HG02884 (cell line): ENCODE results near the gene ETFB.
A peak's percentile ranks its signal among the peaks of the same experiment; 100 is the strongest.

Source experiments
- ATAC-seq: cut with Tn5 transposase; IDR thresholded peaks from one replicate; pipeline ENCODE4 v1.9.1; 2021; ENCODE audit warnings: mild to moderate bottlenecking, moderate library complexity; ENCODE audit not compliant: unreplicated experiment

Gene ETFB

DNA sequence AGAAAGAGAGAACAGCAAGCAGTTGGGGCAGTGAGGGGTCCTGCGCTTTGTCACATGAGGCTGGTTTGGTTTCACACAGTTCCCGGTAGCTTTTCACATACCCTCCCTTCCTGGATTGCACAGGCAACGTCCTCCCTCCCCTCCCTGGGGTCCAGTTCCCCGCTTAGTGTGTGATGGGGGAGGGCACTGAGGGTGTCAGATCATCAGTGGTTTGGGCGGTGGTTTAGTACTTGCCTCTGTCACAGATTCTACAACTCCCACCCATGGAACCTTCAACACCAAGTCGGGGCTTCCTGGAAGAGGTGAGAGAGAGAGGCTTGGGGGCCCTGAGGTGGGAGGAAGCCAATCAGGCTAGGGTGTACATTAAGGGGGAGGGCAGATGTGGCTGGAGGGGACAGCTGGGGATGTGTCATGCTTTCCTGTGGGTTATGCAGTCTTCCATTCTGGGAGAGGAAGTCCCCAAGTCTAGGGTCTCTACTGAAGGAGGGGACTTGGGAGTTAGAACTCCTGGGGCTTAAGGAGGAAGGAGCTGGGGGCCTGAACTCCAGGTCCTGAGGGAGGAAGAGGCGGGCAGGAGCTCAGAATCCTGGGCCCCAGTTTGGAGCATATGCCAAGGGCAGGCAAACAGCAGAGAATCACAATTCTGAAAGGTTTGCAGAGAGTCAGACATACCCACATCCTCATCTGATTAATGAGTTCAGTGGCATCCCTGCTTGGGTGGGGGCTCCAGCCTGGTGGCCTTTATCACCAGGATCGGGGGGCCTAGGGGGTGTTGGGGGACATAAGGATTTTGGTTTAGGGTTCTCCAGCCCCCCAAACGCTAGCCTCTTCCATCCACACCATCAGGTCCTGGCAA lies 6.7 kb upstream of the ETFB start, which contains the start of gene NKG7:
Gene NKG7, minus strand, starts transcription at position 6 of the 856 bp plus-strand sequence. CDS start 119 bp downstream, outside the sequence.
- ATAC-seq: no peak

DNA sequence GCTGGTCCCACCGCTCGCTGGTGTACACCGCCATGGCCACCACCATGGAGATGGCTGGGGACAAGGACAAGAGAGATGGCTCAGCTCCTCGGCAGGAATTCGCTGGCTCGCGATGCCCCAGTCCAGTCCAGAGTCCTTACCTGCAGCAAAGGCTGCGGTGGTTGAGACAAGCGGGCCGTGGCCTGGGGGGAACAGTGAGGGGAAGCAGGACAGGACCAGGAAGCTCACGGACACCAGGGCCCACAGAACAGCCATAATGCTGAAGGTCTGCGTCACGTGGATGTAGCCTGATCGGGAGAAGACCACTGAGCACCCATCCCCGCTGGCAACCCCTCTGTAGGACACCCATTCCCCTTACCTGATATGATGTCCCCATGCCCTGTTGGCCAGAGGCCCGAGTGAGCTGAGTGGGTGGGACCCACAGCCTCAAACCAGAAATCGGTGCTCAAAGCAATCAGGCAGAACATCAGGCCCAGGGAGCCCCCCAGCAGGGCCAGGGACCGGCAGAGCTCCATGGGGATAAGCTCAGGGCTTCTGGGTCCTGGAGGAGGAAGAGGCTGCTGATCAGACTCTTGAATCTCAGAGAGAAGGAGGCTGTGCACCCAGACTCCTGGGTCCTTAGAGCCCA lies 5.9 kb upstream of the ETFB start:
- ATAC-seq: no peak

GRCh38 chr19:51371186-51371690 lies 5.0 kb upstream of the ETFB start:
- no peak for ATAC-seq

- no peak for ATAC-seq
Measured at GRCh38 chr19:51370230-51370629, 4.0 kb upstream of the ETFB start.

GRCh38 chr19:51368366-51369282 lies 2.4 kb upstream of the ETFB start, which contains the start of gene CLDND2:
Gene CLDND2 (minus strand): TSS chr19:51369003. CDS start chr19:51368577, 426 bp downstream.
- no peak for ATAC-seq

DNA sequence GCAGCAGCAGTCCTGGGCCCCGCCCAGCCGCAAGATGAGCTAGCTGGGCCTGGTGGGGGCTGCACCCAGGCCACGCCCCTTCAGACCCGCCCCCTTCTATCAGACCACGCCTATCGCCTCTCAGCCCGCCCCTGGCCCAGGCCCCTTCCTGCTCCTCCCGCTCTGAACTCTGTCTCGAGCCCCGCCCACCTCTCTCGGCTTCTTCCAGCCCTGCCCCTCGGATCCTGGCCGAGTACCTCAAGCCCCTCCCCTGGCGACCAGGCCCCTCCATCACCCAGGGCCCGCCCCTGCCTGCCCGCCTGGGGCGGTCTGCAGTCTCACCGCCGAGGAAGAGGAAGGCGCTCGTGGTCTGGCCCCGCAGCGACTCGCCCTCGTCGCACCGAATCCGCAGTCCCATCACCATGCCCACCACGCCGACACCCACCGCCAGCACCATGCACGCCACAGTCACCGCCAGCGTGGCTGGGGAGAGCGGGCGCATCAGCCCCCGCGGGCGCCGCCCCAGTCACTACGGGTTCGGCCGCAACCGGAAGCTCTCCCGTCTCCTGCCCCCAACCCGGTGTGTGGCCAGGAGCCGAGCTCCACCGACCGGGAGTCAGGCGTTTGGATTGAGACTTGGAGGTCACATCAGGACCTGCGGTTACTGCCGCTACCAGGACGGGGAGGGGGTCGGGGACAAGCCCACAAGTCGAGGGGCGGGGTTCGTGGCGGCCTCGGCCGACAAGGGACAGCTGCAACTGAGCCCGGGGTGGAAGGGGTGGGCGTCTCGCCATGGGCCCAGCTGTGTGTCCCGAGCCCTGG lies 1.6 kb upstream of the ETFB start:
- ATAC-seq: peak; percentile 78

GRCh38 chr19:51367255-51367564 lies 1.0 kb upstream of the ETFB start:
- ATAC-seq: no peak

- no peak for ATAC-seq
Measured at GRCh38 chr19:51366389-51367254, 434 bp upstream of the ETFB start.

- ATAC-seq: no peak
Measured at GRCh38 chr19:51365211-51365964, 800 bp downstream of the ETFB start.

DNA sequence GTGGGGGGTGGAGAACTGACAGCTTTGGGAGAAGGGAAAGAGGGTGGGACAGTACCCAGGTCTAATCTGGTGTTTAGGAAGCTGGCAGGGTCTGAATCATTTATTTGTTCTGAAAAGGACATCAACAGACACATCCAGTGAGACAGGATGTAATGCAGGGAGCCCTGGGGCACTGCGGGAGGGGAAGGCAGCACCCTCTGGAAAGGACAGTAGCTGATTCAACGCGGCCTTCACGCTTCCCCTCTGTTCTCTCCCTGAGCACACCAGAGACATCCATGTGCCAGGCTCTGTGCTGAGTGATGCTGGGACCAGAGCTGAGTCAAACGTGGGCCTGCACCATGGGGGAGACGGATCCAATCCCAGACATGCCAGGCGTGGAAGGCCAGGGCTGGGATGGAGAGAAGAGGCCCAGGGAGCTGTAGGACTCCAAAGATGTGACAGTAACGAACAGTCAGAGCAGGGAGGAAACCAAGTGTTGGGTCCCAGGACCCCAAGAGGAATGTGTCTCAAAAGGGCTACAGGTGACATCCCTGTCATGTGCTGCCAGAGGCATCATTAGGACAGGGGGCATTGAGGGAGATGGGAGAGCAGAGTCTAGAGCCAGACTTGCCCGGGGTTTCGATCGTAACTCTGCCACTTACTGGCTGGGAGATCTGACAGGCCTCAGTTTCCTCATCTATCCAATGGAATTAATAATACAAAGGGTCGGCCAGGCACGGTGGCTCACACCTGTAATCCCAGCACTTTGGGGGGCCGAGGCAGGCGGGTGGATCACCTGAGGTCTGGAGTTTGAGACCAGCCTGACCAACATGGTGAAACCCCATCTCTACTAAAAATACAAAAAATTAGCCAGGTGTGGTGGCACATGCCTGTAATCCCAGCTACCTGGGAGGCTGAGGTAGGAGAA lies 1.7 kb downstream of the ETFB start:
- no peak for ATAC-seq

DNA sequence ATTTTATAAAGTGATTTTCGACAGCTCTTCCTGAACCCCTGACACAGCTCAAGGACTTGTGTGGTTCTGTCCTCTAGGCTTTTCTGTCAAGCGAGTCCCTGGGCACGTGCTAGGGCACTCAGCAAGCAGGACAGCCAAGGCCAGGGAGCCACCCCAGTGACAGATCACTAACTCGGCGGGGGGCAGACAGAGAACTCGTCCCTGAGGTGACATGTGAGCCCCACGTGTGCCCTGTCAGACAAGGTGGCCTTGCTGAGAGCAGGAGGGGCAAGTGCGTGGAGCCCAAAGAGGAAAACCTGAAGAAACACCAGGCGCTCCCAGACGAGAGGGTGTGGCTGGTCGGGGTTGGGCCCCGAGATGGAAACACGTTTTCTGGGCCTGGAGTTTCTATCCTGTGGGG lies 4.9 kb downstream of the ETFB start:
- no peak for ATAC-seq

DNA sequence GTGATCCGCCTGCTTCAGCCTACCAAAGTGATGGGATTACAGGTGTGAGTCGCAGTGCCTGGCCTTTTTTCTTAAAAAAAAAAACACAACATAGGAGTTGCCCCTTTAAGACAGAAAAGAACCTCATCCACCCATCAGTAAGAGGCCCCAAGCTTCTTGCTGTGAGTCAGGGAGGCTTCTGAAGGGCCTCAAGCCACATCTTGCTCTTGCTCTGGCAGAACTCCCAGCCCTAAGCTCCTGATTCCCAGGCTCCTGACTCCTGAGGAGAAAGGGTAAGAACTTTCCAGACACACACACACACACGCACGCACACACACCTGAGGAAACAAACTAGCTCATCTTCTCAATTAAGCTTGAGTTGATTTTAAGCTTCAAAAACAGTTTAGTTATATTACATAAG lies 6.9 kb downstream of the ETFB start:
- ATAC-seq: no peak

GRCh38 chr19:51357952-51358351 lies 8.2 kb downstream of the ETFB start:
- ATAC-seq: no peak

DNA sequence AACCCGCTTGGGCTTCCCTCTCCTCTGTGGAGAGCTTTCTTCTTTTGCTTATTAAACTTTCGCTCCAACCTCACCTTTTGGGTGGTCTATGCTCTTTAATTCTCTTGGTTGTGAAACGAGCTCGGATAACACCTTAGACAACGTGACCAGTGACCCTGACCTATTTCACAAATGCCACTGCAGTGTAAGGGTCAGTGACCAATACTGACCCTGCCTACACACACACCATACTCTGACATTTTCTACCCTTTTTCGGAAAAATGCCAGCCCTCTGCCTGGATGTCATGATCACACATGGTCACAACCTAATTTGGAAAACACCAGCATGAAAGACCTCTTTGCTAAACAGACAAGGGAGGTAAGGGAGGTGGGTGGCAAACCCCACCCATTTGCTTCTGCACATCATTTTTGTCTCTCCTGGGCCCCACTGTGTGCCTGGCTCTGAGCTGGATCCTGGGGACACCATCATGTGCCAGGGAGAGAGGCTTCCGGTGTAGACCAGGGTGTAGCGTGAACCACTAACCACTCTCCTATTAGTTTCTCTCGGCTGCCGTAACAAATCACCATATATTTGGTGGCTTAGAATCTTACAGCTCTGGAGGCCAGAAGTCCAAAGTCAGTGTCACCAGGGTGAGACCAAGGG lies 9.9 kb downstream of the ETFB start:
- no peak for ATAC-seq

GRCh38 chr19:51354742-51355148 lies 11.4 kb downstream of the ETFB start:
- no peak for ATAC-seq

DNA sequence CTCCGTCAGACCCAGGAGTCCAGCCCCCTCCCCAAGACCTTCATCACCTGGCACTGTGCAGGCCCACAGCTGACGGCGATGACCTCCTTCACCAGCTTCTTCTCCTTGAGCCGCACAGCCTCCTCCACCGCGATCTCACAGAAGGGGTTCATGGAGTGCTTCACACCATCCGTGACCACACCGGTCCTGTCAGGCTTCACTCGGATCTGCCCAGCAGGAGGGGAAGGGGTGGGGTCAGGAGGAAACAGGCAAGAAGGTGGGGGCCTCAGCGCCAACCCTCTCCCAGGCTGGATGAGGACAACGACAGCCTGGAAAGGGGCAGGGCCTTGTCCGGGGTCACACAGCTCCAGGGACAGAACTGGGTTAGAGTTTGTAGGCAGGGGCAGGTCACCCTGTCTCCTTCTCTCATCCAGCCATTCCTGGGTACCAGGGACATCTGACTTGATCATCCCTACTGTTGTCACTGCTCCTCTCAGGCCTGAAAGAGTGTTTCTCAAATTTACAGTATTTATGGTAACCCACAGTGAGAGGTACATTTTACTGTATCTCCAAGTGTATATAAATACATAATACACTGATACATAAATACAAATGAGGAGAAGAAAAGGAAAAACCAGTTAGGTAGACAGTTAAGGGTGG lies 12.0 kb downstream of the ETFB start:
- ATAC-seq: no peak
